T1000 (cell line): ENCODE data around the gene INF2.
"Not testable (repeated sequence)": the region's sequence is repeated elsewhere in the genome, so short reads cannot be mapped to it uniquely, and the experiment has no call there.

Experiments used
- DNase-seq: peaks from one replicate; lab custom pipeline; 2025; ENCODE audit warnings: mixed read lengths; lab: John Stamatoyannopoulos, UW

INF2 gene

DNA sequence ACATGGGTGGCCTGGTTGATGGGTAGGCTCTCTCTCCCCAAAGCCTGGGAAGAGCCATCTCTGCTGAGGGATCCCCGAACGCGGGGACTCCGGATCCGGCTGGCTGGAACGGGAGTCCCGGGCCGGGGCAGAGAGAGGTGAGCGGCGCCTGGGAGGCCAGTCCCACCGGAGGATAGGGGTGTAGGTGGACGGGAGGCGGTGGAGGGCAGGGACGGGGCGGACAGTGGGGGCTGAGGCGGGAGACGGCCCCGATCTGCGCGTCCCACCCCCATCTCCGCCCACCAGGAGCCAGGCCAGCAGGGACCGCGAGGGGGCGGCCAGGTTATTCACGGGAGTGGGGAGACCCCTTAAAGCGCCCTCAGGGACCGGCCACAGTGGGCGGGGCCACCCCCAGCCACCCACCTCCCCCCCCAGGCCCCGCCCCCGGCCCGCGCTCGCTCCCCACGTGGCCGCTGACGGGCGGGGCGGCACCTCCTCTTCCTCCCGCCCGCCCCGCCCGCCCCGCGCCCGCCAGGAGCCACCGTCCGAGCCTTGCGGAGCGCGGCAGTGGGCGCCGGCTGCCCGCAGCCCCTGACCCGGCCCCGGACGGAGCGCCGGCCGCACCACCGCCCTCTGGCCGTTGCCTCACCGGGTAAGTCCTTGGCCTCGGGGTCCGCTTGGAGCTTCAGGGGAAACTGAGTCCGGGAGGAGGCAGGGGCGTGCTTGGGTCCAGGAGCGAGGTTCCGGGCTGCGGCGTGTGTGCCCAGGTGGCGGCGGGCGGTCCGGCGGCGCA, at the start of gene INF2:
Gene INF2 (plus strand): TSS at position 510 of the 772 bp plus-strand sequence. CDS start 11,748 bp downstream, outside the sequence.
- no peak for DNase-seq

DNA sequence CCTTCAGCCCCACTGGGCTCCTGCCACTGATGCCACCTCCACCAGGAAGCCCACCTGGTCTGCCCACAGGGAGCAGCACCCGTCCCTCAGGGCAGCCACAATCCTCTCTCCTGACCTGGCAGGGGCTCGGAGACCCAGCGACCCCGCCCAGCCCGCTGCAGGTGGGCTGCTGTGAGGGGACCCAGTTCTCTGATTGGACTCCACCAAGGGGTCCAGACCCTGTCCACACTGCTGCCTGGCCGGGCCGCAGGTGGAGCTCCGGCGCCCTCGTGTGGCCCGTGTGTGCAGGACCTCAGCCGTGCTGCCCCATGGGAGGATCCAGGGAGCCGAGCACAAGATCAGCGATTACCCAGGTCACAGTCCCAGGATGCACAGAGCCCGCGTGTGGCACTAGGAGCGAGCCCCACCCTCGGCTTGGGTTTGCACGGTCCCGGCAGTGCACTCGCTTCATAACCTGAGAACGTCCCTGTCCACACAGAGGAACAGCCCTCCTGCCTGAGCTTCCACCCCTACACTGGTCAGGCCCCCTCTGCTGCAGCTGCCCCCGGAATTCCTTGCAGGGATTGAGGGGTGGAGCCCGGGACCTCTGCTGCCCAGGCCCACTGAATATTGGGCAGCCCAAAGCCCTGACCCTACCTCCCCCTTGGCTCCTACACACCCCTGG, 49.4 kb upstream of the INF2 start:
- DNase-seq = no peak

GRCh38 chr14:104640681-104641080, 48.7 kb upstream of the INF2 start:
- no peak for DNase-seq

GRCh38 chr14:104641753-104642539, 47.5 kb upstream of the INF2 start:
- no peak for DNase-seq

- no peak for DNase-seq
These were observed 46.9 kb upstream of the INF2 start for GRCh38 chr14:104642540-104642868.

DNA sequence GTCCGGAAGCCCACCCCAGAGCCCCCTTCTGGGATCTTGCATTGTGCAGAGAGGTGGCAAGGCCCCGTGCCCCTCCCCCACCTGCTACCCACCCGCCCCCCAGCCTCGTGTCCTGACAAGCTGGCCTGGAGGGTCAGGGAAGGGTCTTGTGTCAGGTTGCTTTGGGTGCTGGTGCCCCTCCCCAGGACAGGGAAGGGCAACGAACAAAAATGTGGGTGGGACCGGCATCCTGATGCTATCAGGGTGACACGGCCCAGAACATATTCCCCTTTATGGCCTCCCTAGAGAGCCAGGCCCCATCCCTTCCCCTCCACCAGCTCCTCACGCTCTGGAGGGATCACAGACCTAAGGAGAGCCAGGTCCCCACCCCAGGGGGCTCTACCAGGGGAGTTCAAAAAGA, 46.1 kb upstream of the INF2 start:
- no peak for DNase-seq

DNA sequence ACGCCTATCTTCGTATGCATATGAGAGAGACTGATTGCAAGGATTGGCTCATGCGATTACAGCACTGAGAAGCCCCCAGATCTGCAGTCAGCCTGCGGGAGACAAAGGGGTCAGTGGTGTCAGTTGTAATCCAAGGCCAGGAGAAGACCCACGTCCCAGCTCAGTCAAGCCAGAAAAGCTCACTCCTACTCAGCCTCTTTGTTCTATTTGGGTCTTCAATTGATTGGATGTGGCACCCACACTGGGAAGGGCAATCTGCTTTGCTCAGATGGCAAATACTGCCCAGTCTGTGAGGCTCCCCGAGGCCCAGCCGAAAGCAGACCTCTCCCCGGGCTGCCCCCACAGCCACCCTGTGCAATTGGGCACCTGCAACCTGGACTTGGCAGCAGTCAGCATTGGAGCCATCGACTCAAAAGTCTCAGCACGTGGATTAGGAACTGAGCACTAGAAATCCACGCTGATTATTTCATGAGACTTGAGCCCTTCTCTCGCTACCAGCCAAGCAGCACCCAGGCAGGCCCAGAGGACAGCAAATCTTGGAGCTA, 45.3 kb upstream of the INF2 start:
- no peak for DNase-seq

- DNase-seq = no peak
These were observed 44.6 kb upstream of the INF2 start for GRCh38 chr14:104644656-104645378.

GRCh38 chr14:104647467-104648043, 41.9 kb upstream of the INF2 start:
- DNase-seq = no peak

GRCh38 chr14:104650057-104650980, 39.1 kb upstream of the INF2 start:
- DNase-seq = no peak

DNA sequence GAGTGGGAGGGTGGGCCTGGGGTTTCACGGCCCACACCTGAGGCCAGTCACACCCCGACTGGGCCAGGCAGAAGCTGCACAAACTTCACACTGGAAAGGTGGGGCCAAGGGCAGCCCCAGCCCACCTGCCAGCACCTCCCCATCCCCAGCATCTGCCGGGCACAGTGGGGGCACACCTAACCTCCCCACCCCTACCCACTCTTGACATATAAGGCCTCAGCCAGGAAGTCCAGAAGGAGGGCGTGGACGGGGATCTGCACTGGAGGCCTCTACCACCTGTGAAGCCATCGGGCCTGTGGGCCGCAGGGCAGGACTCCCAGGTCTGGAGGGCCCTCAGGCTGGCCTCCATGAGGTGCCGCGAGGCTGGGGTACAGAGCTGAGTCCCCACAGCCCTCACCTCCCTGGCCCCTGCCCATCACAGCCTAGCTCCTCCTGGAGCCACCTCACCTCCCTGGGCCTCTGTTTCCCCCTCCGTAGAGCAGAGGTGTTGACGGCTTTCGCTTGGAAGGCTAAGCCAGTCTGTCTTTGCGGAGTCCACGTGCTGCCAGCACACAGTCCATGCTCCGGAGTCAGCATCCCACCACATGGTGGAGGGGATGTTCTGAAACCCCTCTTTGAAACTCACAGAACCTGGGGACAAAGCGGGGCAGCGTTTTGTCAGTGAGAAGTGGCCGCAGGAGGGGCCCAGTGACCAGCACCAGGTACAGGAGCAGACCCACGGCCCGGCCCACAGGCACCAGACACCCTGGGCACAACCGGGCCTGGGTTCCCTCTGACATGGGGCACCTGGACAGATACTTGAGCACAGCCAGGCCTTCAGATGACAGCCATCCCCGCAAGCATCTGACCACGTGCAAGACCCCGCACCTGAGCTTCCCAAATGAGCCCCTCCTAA, 38.2 kb upstream of the INF2 start:
- DNase-seq = no peak

DNA sequence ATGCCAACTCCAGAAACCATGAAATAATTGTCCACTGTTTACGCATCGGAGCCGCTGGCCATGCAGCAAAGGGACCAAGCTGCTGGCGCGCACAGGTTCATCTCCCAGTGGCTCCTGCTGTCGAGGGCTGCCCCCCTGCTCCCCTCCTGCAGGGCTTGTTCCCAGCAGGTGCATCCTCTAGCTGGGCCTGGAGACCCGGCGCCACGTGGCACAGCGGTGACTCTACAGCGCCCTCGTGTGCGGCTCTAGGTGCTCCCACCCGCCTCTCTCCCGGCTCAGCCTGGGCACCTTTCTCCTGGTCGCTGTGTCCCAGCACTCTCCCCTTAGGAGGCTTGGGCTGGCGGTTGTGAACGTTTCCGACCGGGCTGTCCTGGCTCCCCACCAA, 37.5 kb upstream of the INF2 start:
- no peak for DNase-seq

GRCh38 chr14:104652386-104652785, 37.0 kb upstream of the INF2 start:
- DNase-seq = no peak

GRCh38 chr14:104653130-104653920, 36.1 kb upstream of the INF2 start:
- not testable (repeated sequence) for DNase-seq

DNA sequence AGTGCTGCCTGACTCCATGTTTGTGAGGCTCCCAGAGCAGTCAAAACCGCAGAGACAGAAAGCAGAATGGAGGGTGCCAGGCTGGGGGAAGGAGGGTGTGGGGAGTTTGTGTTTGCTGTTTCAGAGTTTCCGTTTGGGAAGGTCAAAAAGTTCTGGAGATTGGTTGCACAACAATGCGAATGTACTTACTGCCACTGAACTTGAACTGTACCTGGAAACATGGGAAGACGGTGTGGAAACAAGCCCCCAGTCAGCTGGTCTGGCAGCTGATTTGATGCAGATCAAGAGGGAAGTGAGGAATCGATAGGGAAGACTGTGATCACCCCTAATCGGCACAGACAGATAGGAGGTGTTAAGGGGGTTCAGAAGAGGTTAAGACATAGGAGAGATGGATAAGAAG, 35.3 kb upstream of the INF2 start:
- no peak for DNase-seq

DNA sequence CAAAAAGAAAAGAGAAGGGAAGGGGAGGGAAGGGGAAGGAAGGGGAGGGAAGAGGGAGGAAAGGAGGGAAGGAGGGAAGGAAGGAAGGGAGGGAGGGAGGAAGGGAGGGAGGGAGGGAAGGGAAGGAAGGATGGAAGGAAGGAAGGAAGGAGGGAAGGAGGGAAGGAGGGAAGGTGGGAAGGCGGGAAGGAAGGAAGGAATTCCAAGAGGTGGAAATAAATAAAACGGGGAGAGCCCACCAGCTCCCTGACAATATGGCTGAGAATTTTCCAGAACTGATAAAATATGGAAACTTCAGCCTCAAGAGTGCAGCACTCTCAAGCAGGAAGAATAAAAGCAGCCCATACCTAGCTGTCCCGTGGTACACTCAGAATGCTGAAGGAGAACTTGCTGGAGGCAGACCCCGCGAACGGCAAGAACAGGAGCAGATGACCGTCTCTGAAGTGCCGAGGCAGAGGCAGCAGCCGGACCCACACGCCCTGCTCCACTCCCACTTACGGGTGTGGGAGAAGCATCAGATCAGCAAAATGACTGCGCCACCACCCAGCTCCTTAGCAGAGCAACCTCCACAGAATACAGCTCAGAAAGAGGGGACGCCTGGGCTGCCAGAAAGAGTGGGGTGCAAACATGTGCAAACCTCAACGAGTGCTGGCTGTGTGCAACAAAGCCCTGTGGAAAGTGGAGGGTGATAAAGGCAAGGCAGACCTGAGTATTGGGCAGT, 34.1 kb upstream of the INF2 start:
- DNase-seq = no peak

GRCh38 chr14:104656014-104656714, 33.3 kb upstream of the INF2 start:
- DNase-seq = peak; percentile 49
